H1 (cell line): ENCODE data around the gene C19orf85. TPM values are rescaled to one million over a fixed set of nuclear protein-coding genes. Genes with fewer than 3 reads are reported as not detected.

Experiments used
- CTCF ChIA-PET: fragments of 300-600 bp; sonication (Branson Sonifier 250); formaldehyde crosslinking; loops from one replicate; lab custom pipeline; 2021; ENCODE audit not compliant: partially characterized antibody; lab: Charles Lee
- POLR2A ChIA-PET: fragments of 300-600 bp; sonication (Branson Sonifier 250); formaldehyde crosslinking; loops from one replicate; lab custom pipeline; 2021; ENCODE audit warnings: inconsistent platforms; ENCODE audit not compliant: partially characterized antibody; lab: Charles Lee
- DNase-seq, 2 experiments: peaks; one replicate each; pipeline versions ENCODE4 v3.0.0 to v3.0.0-alpha.2; 2010 to 2022; ENCODE audit warnings: low spot score in 2 of 2, low read depth in 1 of 2, mixed read lengths in 1 of 2
- FAIRE-seq: peaks from 2 replicates; lab custom pipeline; 2011; peaks lifted over from hg19 to GRCh38; lab: Jason Lieb, UNC
- H2AFZ ChIP-seq: 2 replicates; pipeline ENCODE4 v1.8.1; 2012; ENCODE audit warnings: low read length, inconsistent platforms
- H2AK5ac ChIP-seq: 2 replicates; pipeline ENCODE4 v1.6.1; 2013; ENCODE audit warnings: low read depth, low read length
- H2BK120ac ChIP-seq: replicated peaks from 2 replicates; pipeline ENCODE3; 2013; ENCODE audit warnings: low read depth, low read length, inconsistent platforms
- H2BK12ac ChIP-seq: 2 replicates; pipeline ENCODE4 v1.6.1; 2013; ENCODE audit warnings: low read depth, low read length
- H2BK15ac ChIP-seq: 2 replicates; pipeline ENCODE4 v1.6.1; 2013; ENCODE audit warnings: low read length
- H2BK20ac ChIP-seq: 2 replicates; pipeline ENCODE4 v1.6.1; 2013; ENCODE audit warnings: low read length
- H2BK5ac ChIP-seq: 2 replicates; pipeline ENCODE4 v1.6.1; 2013; ENCODE audit warnings: low read depth, low read length
- H3K14ac ChIP-seq: 2 replicates; pipeline ENCODE4 v1.6.1; 2013; ENCODE audit warnings: inconsistent platforms; ENCODE audit not compliant: insufficient read length
- H3K18ac ChIP-seq: 2 replicates; pipeline ENCODE4 v1.6.1; 2013; ENCODE audit warnings: low read length; ENCODE audit errors: extremely low read depth
- H3K23ac ChIP-seq: 2 replicates; pipeline ENCODE4 v1.6.1; 2013; ENCODE audit warnings: inconsistent platforms; ENCODE audit not compliant: insufficient read length
- H3K23me2 ChIP-seq: 2 replicates; pipeline ENCODE4 v1.6.1; 2013; ENCODE audit warnings: low read depth, low read length
- H3K27ac ChIP-seq: 2 replicates; pipeline ENCODE4 v1.6.1; 2011; ENCODE audit warnings: low read depth, low read length, inconsistent platforms
- H3K27me3 ChIP-seq, 4 experiments: replicated peaks in 1 of 4; 1 replicate in 1 of 4; 2 replicates in 3 of 4; pipeline versions ENCODE4 v1.6.1 to v1.8.1; 2011 to 2013; ENCODE audit warnings: low read length in 3 of 4, mild to moderate bottlenecking in 3 of 4, inconsistent platforms in 2 of 4, mixed read lengths in 2 of 4, moderate library complexity in 1 of 4; ENCODE audit not compliant: control insufficient read depth in 3 of 4, insufficient read depth in 3 of 4; ENCODE audit errors: extremely low read depth in 1 of 4
- H3K36me3 ChIP-seq, 4 experiments: 2 replicates each; pipeline versions ENCODE4 v1.6.1 to v1.8.1; 2011 to 2013; ENCODE audit warnings: mild to moderate bottlenecking in 4 of 4, low read length in 3 of 4, moderate library complexity in 2 of 4, control low read depth in 1 of 4, inconsistent platforms in 1 of 4; ENCODE audit not compliant: insufficient read depth in 4 of 4, control insufficient read depth in 2 of 4
- H3K4ac ChIP-seq: replicated peaks from 2 replicates; pipeline ENCODE3; 2013; ENCODE audit warnings: low read length, low read depth, mixed read lengths, inconsistent platforms; ENCODE audit not compliant: insufficient read length
- H3K4me1 ChIP-seq, 4 experiments: replicated peaks in 1 of 4; 1 replicate in 1 of 4; 2 replicates in 3 of 4; pipeline versions ENCODE4 v1.6.1 to v1.8.1; 2011 to 2013; ENCODE audit warnings: low read length in 3 of 4, inconsistent platforms in 2 of 4, mixed read lengths in 1 of 4; ENCODE audit not compliant: insufficient read depth in 4 of 4, control insufficient read depth in 3 of 4
- H3K4me2 ChIP-seq, 2 experiments: 2 replicates each; pipeline versions ENCODE4 v1.6.1 to v1.8.1; 2011 to 2013; ENCODE audit warnings: low read depth in 2 of 2, low read length in 2 of 2, control low read depth in 1 of 2, inconsistent platforms in 1 of 2, mild to moderate bottlenecking in 1 of 2; ENCODE audit not compliant: insufficient read depth in 1 of 2
- H3K4me3 ChIP-seq, 4 experiments: fragments of 200-600, 300-600 bp in 1 of 4; sonication (generic), shearing (Covaris generic), sonication (Bioruptor Twin) in 1 of 4; 2 replicates each; pipeline versions ENCODE4 v1.5.1 to v1.8.1; 2011 to 2016; ENCODE audit warnings: low read length in 4 of 4, low read depth in 3 of 4, control low read depth in 2 of 4, inconsistent platforms in 2 of 4, mild to moderate bottlenecking in 2 of 4, mixed read lengths in 1 of 4, moderate library complexity in 1 of 4; ENCODE audit not compliant: insufficient read depth in 2 of 4; ENCODE audit errors: extremely low read depth in 1 of 4
- H3K56ac ChIP-seq: replicated peaks from 2 replicates; pipeline ENCODE3; 2013; ENCODE audit warnings: low read depth, mild to moderate bottlenecking, mixed read lengths, low read length, inconsistent platforms; ENCODE audit not compliant: insufficient read length
- H3K79me1 ChIP-seq: 2 replicates; pipeline ENCODE4 v1.6.1; 2013; ENCODE audit warnings: low read depth, low read length, control low read depth
- H3K79me2 ChIP-seq, 2 experiments: 2 replicates each; pipeline versions ENCODE4 v1.6.1 to v1.8.1; 2012 to 2013; ENCODE audit warnings: low read length in 2 of 2, mild to moderate bottlenecking in 2 of 2, inconsistent platforms in 1 of 2; ENCODE audit not compliant: insufficient read depth in 2 of 2, control insufficient read depth in 1 of 2
- H3K9ac ChIP-seq, 4 experiments: replicated peaks in 1 of 4; 1 replicate in 1 of 4; 2 replicates in 3 of 4; pipeline versions ENCODE4 v1.6.1 to v1.8.1; 2011 to 2013; ENCODE audit warnings: low read depth in 3 of 4, low read length in 3 of 4, control low read depth in 2 of 4, mild to moderate bottlenecking in 2 of 4, moderate library complexity in 2 of 4, inconsistent platforms in 1 of 4; ENCODE audit errors: extremely low read depth in 1 of 4
- H3K9me3 ChIP-seq, 2 experiments: 2 replicates each; pipeline versions ENCODE4 v1.6.1 to v1.8.1; 2012 to 2013; ENCODE audit warnings: mild to moderate bottlenecking in 2 of 2, moderate library complexity in 2 of 2, control low read depth in 1 of 2, inconsistent platforms in 1 of 2, low read depth in 1 of 2, low read length in 1 of 2, mixed read lengths in 1 of 2; ENCODE audit not compliant: insufficient read depth in 2 of 2
- H4K20me1 ChIP-seq, 2 experiments: replicated peaks in 1 of 2; 2 replicates each; pipeline versions ENCODE3 to v1.8.1; 2011 to 2013; ENCODE audit warnings: inconsistent platforms in 2 of 2, low read length in 2 of 2, mild to moderate bottlenecking in 1 of 2; ENCODE audit not compliant: insufficient read depth in 2 of 2, control insufficient read depth in 1 of 2
- H4K5ac ChIP-seq: 2 replicates; pipeline ENCODE4 v1.6.1; 2013; ENCODE audit warnings: low read length, low read depth, mixed read lengths, inconsistent platforms; ENCODE audit not compliant: insufficient read length
- H4K8ac ChIP-seq: 2 replicates; pipeline ENCODE4 v1.8.0; 2013; ENCODE audit warnings: mild to moderate bottlenecking, moderate library complexity, low read length, inconsistent platforms; ENCODE audit not compliant: insufficient read depth; ENCODE audit errors: extremely low read depth
- H4K91ac ChIP-seq: replicated peaks from 2 replicates; pipeline ENCODE3; 2013; ENCODE audit warnings: low read length, mixed read lengths, inconsistent platforms; ENCODE audit not compliant: insufficient read length
- E2F6 ChIP-seq: IDR thresholded peaks from 2 replicates; pipeline ENCODE4 v1.6.1; 2012; ENCODE audit warnings: inconsistent platforms
- SP1 ChIP-seq: IDR thresholded peaks from 2 replicates; pipeline ENCODE4 v1.6.1; 2011; ENCODE audit warnings: low read depth, low read length
- WGBS, 2 experiments: shearing (Covaris generic) in 1 of 2; methylation state at CpG; one replicate each; pipeline versions ENCODE4 v1.1.6 to v1.1.7; 2013 to 2015; ENCODE audit warnings: low lambda C conversion rate in 2 of 2, mixed read lengths in 2 of 2, inconsistent platforms in 1 of 2, low coverage in 1 of 2, missing lambda C conversion rate in 1 of 2; ENCODE audit not compliant: insufficient replicate concordance in 2 of 2, insufficient coverage in 1 of 2, insufficient read length in 1 of 2; ENCODE audit errors: extremely low coverage in 1 of 2, missing lambda C conversion rate in 1 of 2; 5-methylcytosine and 5-hydroxymethylcytosine counted together
- polyA plus RNA-seq, 7 experiments: library from polyadenylated mRNA; depleted of rRNA in 3 of 7; stranded (reverse) in 5 of 7; unstranded in 2 of 7; fragments of >200 nt in 5 of 7; fragments of 200-250 nt in 2 of 7; gene quantifications; 1 replicate in 5 of 7; 2 replicates in 1 of 7; 4 replicates in 1 of 7; pipeline versions ENCODE4 v1.2.1 to v1.2.3, GENCODE V29; 2011 to 2013; ENCODE audit warnings: missing spikeins in 2 of 7, mixed read lengths in 2 of 7
- total RNA-seq: library from RNA; stranded (reverse); fragmentation: NEBNext Ultra II Directional; extraction: Animal tissue kit (Norgen Biotek cat#: 25700); gene quantifications from 2 replicates; pipeline ENCODE4 v1.2.1, GENCODE V29; 2021

Gene C19orf85
- total and polyA plus RNA-seq, 2 of the 8 experiments (the other 6 are each of a cell fraction or from before 2014, with no cell fraction given): 2.2 to 3.2 TPM

GRCh38 chr19:55453511-55454260 lies 10.9 kb downstream of the C19orf85 start:
- H2BK120ac ChIP-seq: no peak overlapping the region
- peaks cover 0 to 5% (median 2%) of the 10 kb centered on the region in 4 experiments; a peak in 5 of 7 replicates for H3K4me1 ChIP-seq
- no peaks in the 10 kb centered on the region for H3K9me3 ChIP-seq
- 93% methylated on average over 12 of the region's 12 CpGs; no CpG with 5 or more reads in 1 of the 2 experiments for WGBS, 2 experiments
- POLR2A ChIA-PET: interaction anchor here (0.7 to 3.0 kb wide), 12 partner anchors 8 to 369 kb away, joined by 3 to 22 read pairs (median 3); partner anchors contain the start of genes ISOC2, SHISA7 and UBE2S
- H3K4me2 ChIP-seq: no peak overlapping the region
- FAIRE-seq: no peak
- H3K36me3 ChIP-seq: peaks cover 0 to 5% (median 0%) of the 10 kb centered on the region in 4 experiments; a peak in 2 of 8 replicates
- H2BK5ac ChIP-seq: no peak overlapping the region
- no peak overlapping the region for H3K27ac ChIP-seq
- H4K5ac ChIP-seq: no peak overlapping the region
- peaks cover 2 to 11% of the 10 kb centered on the region in 2 experiments for H4K20me1 ChIP-seq
- H3K4me3 ChIP-seq: no peak overlapping the region
- H2AK5ac ChIP-seq: no peak overlapping the region
- no peak overlapping the region for H3K18ac ChIP-seq
- no peak for DNase-seq
- no peak overlapping the region for H4K91ac ChIP-seq
- no peak for TF ChIP-seq E2F6
- TF ChIP-seq SP1: no peak
- TF ChIP-seq, all 59 proteins: peak for 0
- H2BK12ac ChIP-seq: no peak overlapping the region
- no peaks in the 10 kb centered on the region; a peak in 1 of 4 replicates for H3K79me2 ChIP-seq
- no peak overlapping the region for H3K23ac ChIP-seq
- H2BK20ac ChIP-seq: no peak overlapping the region
- H3K23me2 ChIP-seq: peaks cover 9% of the 10 kb centered on the region; the same call in 1 of the 2 replicates
- no peak overlapping the region for H2AFZ ChIP-seq
- no peak overlapping the region for H2BK15ac ChIP-seq
- H3K56ac ChIP-seq: no peak overlapping the region
- H4K8ac ChIP-seq: no peak overlapping the region
- no peak overlapping the region for H3K14ac ChIP-seq
- CTCF ChIA-PET: interaction anchor here (0.8 to 2.5 kb wide), 23 partner anchors 9 to 312 kb away, joined by 3 to 13 read pairs (median 4); partner anchors contain the start of genes NAT14, SHISA7 and SSC5D
- H3K9ac ChIP-seq: no peak overlapping the region
- no peak overlapping the region for H3K4ac ChIP-seq
- H3K79me1 ChIP-seq: peaks cover 5% of the 10 kb centered on the region
- H3K27me3 ChIP-seq: peaks cover 25 to 36% (median 35%) of the 10 kb centered on the region in 4 experiments
